Fibroblast of lung (primary cell): ENCODE measurements around the gene OR5K2. TPM values are rescaled to one million over a fixed set of nuclear protein-coding genes. Genes with fewer than 3 reads are reported as not detected.

Experiments used
- DNase-seq, 2 donors: peaks; one replicate each; pipeline versions ENCODE4 v3.0.0 to v3.0.0-alpha.2; 2010; ENCODE audit warnings: low read depth in 2 of 2
- H2AFZ ChIP-seq: 2 replicates; pipeline ENCODE4 v1.5.1; 2012; ENCODE audit warnings: low read length, control low read depth, inconsistent platforms
- H3K27ac ChIP-seq: 2 replicates; pipeline ENCODE4 v1.5.1; 2011; ENCODE audit warnings: low read length, control low read depth; ENCODE audit not compliant: insufficient read depth
- H3K27me3 ChIP-seq: 2 replicates; pipeline ENCODE4 v1.5.1; 2011; ENCODE audit warnings: mild to moderate bottlenecking, low read length; ENCODE audit not compliant: control insufficient read depth, insufficient read depth
- H3K36me3 ChIP-seq: 2 replicates; pipeline ENCODE4 v1.5.1; 2011; ENCODE audit warnings: low read length; ENCODE audit not compliant: control insufficient read depth, insufficient read depth
- H3K4me1 ChIP-seq: 2 replicates; pipeline ENCODE4 v1.5.1; 2011; ENCODE audit warnings: low read length; ENCODE audit not compliant: control insufficient read depth, insufficient read depth; ENCODE audit errors: extremely low read depth
- H3K4me2 ChIP-seq: 2 replicates; pipeline ENCODE4 v1.5.1; 2011; ENCODE audit warnings: low read length, control low read depth; ENCODE audit not compliant: insufficient read depth; ENCODE audit errors: extremely low read depth
- H3K4me3 ChIP-seq, 4 experiments: fragments of 200-600 bp in 1 of 4; sonication (generic) in 1 of 4; replicated peaks in 1 of 4; 2 replicates each; pipeline ENCODE4 v1.5.1; 2011 to 2016; ENCODE audit warnings: low read length in 4 of 4, low read depth in 3 of 4, mild to moderate bottlenecking in 3 of 4, control low read depth in 2 of 4, inconsistent platforms in 1 of 4, mixed read lengths in 1 of 4; ENCODE audit not compliant: insufficient read depth in 1 of 4; ENCODE audit errors: control extremely low read depth in 1 of 4
- H3K79me2 ChIP-seq: 2 replicates; pipeline ENCODE4 v1.5.1; 2012; ENCODE audit warnings: mild to moderate bottlenecking, low read length, inconsistent platforms; ENCODE audit not compliant: control insufficient read depth, insufficient read depth
- H3K9ac ChIP-seq: 2 replicates; pipeline ENCODE4 v1.5.1; 2011; ENCODE audit warnings: mild to moderate bottlenecking, low read length, control low read depth; ENCODE audit not compliant: insufficient read depth
- H3K9me3 ChIP-seq: 2 replicates; pipeline ENCODE4 v1.5.1; 2012; ENCODE audit warnings: low read depth, low read length; ENCODE audit not compliant: control insufficient read depth, insufficient read depth
- H4K20me1 ChIP-seq: 2 replicates; pipeline ENCODE4 v1.5.1; 2011; ENCODE audit warnings: low read length; ENCODE audit not compliant: control insufficient read depth, insufficient read depth; ENCODE audit errors: extremely low read depth
- CTCF ChIP-seq, 2 donors: IDR thresholded peaks in 1 of 2; conservative IDR thresholded peaks in 1 of 2; 1 replicate in 1 of 2; 2 replicates in 1 of 2; pipeline ENCODE4 v1.5.1; 2011 to 2012; ENCODE audit warnings: low read length in 2 of 2, control low read depth in 1 of 2, inconsistent platforms in 1 of 2, low read depth in 1 of 2, mild to moderate bottlenecking in 1 of 2
- EZH2 ChIP-seq: IDR thresholded peaks from 2 replicates; pipeline ENCODE4 v1.5.1; 2012; ENCODE audit warnings: low read length, control low read depth, mild to moderate bottlenecking; ENCODE audit errors: missing control alignments
- polyA plus RNA-seq, 2 donors: library from polyadenylated mRNA; depleted of rRNA in 1 of 2; stranded (reverse) in 1 of 2; unstranded in 1 of 2; fragments of >200 nt; gene quantifications; 2 replicates each; pipeline ENCODE4 v1.2.1, GENCODE V29; 2011 to 2012; ENCODE audit warnings: missing spikeins in 1 of 2
- total RNA-seq: library from RNA; depleted of rRNA; stranded (reverse); fragments of >200 nt; gene quantifications from 2 replicates; pipeline ENCODE4 v1.2.1, GENCODE V29; 2014

The OR5K2 gene
- total and polyA plus RNA-seq, 2 donors (not counting 1 experiment from before 2014, with no cell fraction given): not detected

- no peak overlapping the region for H3K9ac ChIP-seq
- TF ChIP-seq CTCF (conservative IDR thresholded peaks at IDR 0.05 in 1 of 2, IDR thresholded peaks at IDR 0.05 in 1 of 2; ENCODE audit: low read depth in 1 of 2, low read length in 2 of 2) (no peak), EZH2 (no peak)
- no peaks in the 10 kb centered on the region for H3K4me1 ChIP-seq
- H2AFZ ChIP-seq: no peak overlapping the region
- H3K4me3 ChIP-seq: no peak overlapping the region
- H3K9me3 ChIP-seq: no peaks in the 10 kb centered on the region
- no peak overlapping the region for H3K27ac ChIP-seq
- H4K20me1 ChIP-seq: peaks cover 1% of the 10 kb centered on the region
- H3K4me2 ChIP-seq: no peak overlapping the region
- no peaks in the 10 kb centered on the region for H3K36me3 ChIP-seq
- H3K79me2 ChIP-seq: no peaks in the 10 kb centered on the region
- DNase-seq: no peak
- H3K27me3 ChIP-seq: no peaks in the 10 kb centered on the region
These were observed 4.5 kb downstream of the OR5K2 start for GRCh38 chr3:98501863-98502576.

- no peaks in the 10 kb centered on the region for H3K4me1 ChIP-seq
- H3K9me3 ChIP-seq: no peaks in the 10 kb centered on the region
- peaks cover 1% of the 10 kb centered on the region for H4K20me1 ChIP-seq
- TF ChIP-seq EZH2 (no peak), CTCF (conservative IDR thresholded peaks at IDR 0.05 in 1 of 2, IDR thresholded peaks at IDR 0.05 in 1 of 2; ENCODE audit: low read depth in 1 of 2, low read length in 2 of 2) (no peak)
- H3K27me3 ChIP-seq: no peaks in the 10 kb centered on the region
- no peak overlapping the region for H3K9ac ChIP-seq
- H3K4me3 ChIP-seq: no peak overlapping the region
- peak in 1 of 2 donors; percentile 34 for DNase-seq
- no peak overlapping the region for H3K4me2 ChIP-seq
- H3K79me2 ChIP-seq: no peaks in the 10 kb centered on the region
- H2AFZ ChIP-seq: no peak overlapping the region
- no peaks in the 10 kb centered on the region for H3K36me3 ChIP-seq
- H3K27ac ChIP-seq: no peak overlapping the region
These were observed 7.1 kb downstream of the OR5K2 start for GRCh38 chr3:98504539-98504938.

- Histone ChIP-seq H3K79me2 (no peaks in the 10 kb centered on the region), H3K27me3 (no peaks in the 10 kb centered on the region), H3K4me2 (no peak overlapping the region), H3K9ac (no peak overlapping the region), H3K9me3 (no peaks in the 10 kb centered on the region), H4K20me1 (no peaks in the 10 kb centered on the region), H3K36me3 (no peaks in the 10 kb centered on the region), H3K4me1 (no peaks in the 10 kb centered on the region), H2AFZ (no peak overlapping the region), H3K4me3 (no peak overlapping the region), H3K27ac (no peak overlapping the region)
- TF ChIP-seq CTCF (conservative IDR thresholded peaks at IDR 0.05 in 1 of 2, IDR thresholded peaks at IDR 0.05 in 1 of 2; ENCODE audit: low read depth in 1 of 2, low read length in 2 of 2) (no peak), EZH2 (no peak)
- DNase-seq: no peak
These were observed 11.1 kb downstream of the OR5K2 start for GRCh38 chr3:98508582-98508981.
